ENCODE data around the gene ETNPPL.

DNA sequence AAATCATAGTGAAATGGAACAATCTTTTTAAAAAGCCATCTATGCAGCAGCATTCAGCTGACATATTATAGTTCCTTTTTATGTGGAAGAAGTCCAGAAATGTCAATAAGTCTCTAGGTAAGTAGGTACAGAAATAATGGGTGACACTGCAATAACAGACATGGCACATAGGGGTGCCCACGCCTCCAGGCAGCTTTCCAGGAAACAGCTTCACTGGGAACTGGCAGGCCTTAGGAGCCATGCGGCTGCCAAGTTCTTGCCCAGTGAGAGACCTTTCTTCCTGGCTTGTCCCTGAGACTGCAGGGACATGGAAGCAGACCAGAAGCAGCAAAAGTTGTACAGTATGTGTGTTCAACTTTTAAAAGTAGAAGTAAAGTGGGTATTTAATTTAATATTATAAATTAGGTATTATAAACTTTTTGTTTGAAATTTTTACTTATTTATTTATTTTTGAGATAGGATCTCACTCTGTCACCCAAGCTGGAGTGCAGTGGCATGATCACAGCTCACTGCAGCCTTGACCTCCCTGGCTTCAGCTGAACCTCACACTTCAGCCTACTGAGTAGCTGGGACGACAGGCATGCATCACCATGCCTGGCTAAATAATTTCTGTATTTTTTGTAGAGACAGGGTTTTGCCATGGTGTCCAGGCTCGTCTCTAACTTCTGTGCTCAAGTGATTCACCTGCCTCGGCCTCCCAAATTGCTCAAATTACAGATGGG lies 12.1 kb upstream of the ETNPPL start:
- TF ChIP-seq, protein P1, sequence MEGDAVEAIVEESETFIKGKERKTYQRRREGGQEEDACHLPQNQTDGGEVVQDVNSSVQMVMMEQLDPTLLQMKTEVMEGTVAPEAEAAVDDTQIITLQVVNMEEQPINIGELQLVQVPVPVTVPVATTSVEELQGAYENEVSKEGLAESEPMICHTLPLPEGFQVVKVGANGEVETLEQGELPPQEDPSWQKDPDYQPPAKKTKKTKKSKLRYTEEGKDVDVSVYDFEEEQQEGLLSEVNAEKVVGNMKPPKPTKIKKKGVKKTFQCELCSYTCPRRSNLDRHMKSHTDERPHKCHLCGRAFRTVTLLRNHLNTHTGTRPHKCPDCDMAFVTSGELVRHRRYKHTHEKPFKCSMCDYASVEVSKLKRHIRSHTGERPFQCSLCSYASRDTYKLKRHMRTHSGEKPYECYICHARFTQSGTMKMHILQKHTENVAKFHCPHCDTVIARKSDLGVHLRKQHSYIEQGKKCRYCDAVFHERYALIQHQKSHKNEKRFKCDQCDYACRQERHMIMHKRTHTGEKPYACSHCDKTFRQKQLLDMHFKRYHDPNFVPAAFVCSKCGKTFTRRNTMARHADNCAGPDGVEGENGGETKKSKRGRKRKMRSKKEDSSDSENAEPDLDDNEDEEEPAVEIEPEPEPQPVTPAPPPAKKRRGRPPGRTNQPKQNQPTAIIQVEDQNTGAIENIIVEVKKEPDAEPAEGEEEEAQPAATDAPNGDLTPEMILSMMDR (IDR thresholded peaks at IDR 0.05), result peak in 4 of 6 experiments; percentile 16 to 51 (median 49)
- no peak for TF ChIP-seq POLR2A (IDR thresholded peaks at IDR 0.05)
